Upper lobe of left lung (tissue), 4 donors: ENCODE measurements around the gene ATG7.

ENCODE experiments used
- POLR2AphosphoS5 ChIP-seq, 2 donors: sonication (generic); formaldehyde crosslinking; IDR thresholded peaks; one replicate each; pipeline ENCODE4 v1.5.1; 2017; ENCODE audit warnings: antibody characterized with exemption in 2 of 2
- TF ChIP-seq, protein P1 (sequence below), 6 experiments: fragments of 450-650 bp in 4 of 6; fragments of 200-600 bp in 2 of 6; sonication (generic) in 2 of 6; IDR thresholded peaks; one replicate each; pipeline ENCODE4 v1.5.1; 2016 to 2019; ENCODE audit warnings: antibody characterized with exemption in 6 of 6

DNA sequence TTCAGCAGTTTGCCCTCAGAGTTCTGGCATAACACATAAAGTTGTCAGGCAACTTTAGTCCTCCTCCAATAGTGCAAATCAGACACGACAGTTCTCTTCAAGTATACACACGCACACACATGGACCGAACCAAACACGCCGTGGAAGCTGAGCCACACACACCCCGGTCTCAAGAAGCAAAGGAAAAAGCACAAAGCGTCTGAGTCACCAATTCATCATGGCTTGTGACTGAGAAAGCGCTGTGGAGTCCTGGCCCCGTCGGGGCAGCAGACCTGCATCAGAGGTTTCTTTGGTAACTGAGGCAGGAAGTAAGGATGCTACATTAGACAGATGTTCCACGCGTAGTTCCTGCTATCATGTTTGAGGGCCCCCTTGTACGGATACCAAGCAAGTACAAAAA is 285.8 kb downstream of the ATG7 start:
- TF ChIP-seq, protein P1, sequence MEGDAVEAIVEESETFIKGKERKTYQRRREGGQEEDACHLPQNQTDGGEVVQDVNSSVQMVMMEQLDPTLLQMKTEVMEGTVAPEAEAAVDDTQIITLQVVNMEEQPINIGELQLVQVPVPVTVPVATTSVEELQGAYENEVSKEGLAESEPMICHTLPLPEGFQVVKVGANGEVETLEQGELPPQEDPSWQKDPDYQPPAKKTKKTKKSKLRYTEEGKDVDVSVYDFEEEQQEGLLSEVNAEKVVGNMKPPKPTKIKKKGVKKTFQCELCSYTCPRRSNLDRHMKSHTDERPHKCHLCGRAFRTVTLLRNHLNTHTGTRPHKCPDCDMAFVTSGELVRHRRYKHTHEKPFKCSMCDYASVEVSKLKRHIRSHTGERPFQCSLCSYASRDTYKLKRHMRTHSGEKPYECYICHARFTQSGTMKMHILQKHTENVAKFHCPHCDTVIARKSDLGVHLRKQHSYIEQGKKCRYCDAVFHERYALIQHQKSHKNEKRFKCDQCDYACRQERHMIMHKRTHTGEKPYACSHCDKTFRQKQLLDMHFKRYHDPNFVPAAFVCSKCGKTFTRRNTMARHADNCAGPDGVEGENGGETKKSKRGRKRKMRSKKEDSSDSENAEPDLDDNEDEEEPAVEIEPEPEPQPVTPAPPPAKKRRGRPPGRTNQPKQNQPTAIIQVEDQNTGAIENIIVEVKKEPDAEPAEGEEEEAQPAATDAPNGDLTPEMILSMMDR (IDR thresholded peaks at IDR 0.05) = no peak
- TF ChIP-seq POLR2AphosphoS5 (IDR thresholded peaks at IDR 0.05) = no peak
